Endothelial cell of umbilical vein (primary cell): ENCODE measurements around the gene FHOD1. TPM values are rescaled to one million over a fixed set of nuclear protein-coding genes. Genes with fewer than 3 reads are reported as not detected.

Experiments used
- BruUV-seq: library from RNA; stranded (reverse); fragments of 400-500 nt; replicated peaks from 2 replicates; lab custom pipeline; 2021; lab: Mats Ljungman, UMichigan
- CTCF ChIA-PET: fragments of 300-600, 350-600 bp; sonication (Branson Sonifier 250); formaldehyde crosslinking; loops from one replicate; lab custom pipeline; 2021; ENCODE audit warnings: antibody characterized with exemption, inconsistent platforms; lab: Charles Lee
- POLR2A ChIA-PET: fragments of 300-600, 350-600 bp; sonication (Branson Sonifier 250); formaldehyde crosslinking; loops from one replicate; lab custom pipeline; 2021; ENCODE audit warnings: antibody characterized with exemption, inconsistent platforms; lab: Charles Lee
- DNase-seq: peaks from one replicate; pipeline ENCODE4 v3.0.0-alpha.2; 2011; ENCODE audit warnings: low read depth, low spot score
- FAIRE-seq: peaks from 2 replicates; lab custom pipeline; 2011; peaks lifted over from hg19 to GRCh38; lab: Jason Lieb, UNC
- H2AFZ ChIP-seq: 2 replicates; pipeline ENCODE4 v1.6.0; 2012; ENCODE audit warnings: low read depth, low read length, control low read depth, inconsistent platforms
- H3K27ac ChIP-seq: 2 replicates; pipeline ENCODE4 v1.5.1; 2011; ENCODE audit warnings: low read depth, mild to moderate bottlenecking, control low read depth, low read length, moderate library complexity; ENCODE audit not compliant: insufficient read depth
- H3K27me3 ChIP-seq, 2 experiments: 2 replicates each; pipeline versions ENCODE4 v1.6.0 to v1.6.1; 2011; ENCODE audit warnings: low read length in 2 of 2, mixed read lengths in 1 of 2; ENCODE audit not compliant: control insufficient read depth in 2 of 2, insufficient read depth in 2 of 2
- H3K36me3 ChIP-seq, 2 experiments: 2 replicates in 1 of 2; 3 replicates in 1 of 2; pipeline ENCODE4 v1.5.1; 2011; ENCODE audit warnings: low read length in 2 of 2, mild to moderate bottlenecking in 1 of 2, moderate library complexity in 1 of 2; ENCODE audit not compliant: control insufficient read depth in 2 of 2, insufficient read depth in 2 of 2; ENCODE audit errors: extremely low read depth in 1 of 2
- H3K4me1 ChIP-seq: 3 replicates; pipeline ENCODE4 v1.5.1; 2011; ENCODE audit warnings: mild to moderate bottlenecking, low read length; ENCODE audit not compliant: control insufficient read depth, insufficient read depth; ENCODE audit errors: extremely low read depth
- H3K4me2 ChIP-seq: 2 replicates; pipeline ENCODE4 v1.6.1; 2011; ENCODE audit warnings: low read length, control low read depth, mixed read lengths; ENCODE audit not compliant: insufficient read depth
- H3K4me3 ChIP-seq, 3 experiments: fragments of 200-600 bp in 1 of 3; sonication (generic), shearing (Covaris generic) in 1 of 3; replicated peaks in 1 of 3; 2 replicates each; pipeline ENCODE4 v1.5.1; 2011 to 2016; ENCODE audit warnings: control low read depth in 3 of 3, low read length in 3 of 3, mild to moderate bottlenecking in 2 of 3, inconsistent platforms in 1 of 3, low read depth in 1 of 3, moderate library complexity in 1 of 3; ENCODE audit not compliant: insufficient read depth in 1 of 3
- H3K79me2 ChIP-seq: 2 replicates; pipeline ENCODE4 v1.6.0; 2012; ENCODE audit warnings: low read length, inconsistent platforms; ENCODE audit not compliant: control insufficient read depth, insufficient read depth
- H3K9ac ChIP-seq: replicated peaks from 2 replicates; pipeline ENCODE3; 2011; ENCODE audit warnings: low read length, control low read depth; ENCODE audit not compliant: insufficient read depth; ENCODE audit errors: extremely low read depth
- H3K9me1 ChIP-seq: replicated peaks from 3 replicates; pipeline ENCODE4 v1.6.0; 2011; ENCODE audit warnings: mild to moderate bottlenecking, low read length; ENCODE audit not compliant: control insufficient read depth, insufficient read depth; ENCODE audit errors: extremely low read depth
- H3K9me3 ChIP-seq: replicated peaks from 2 replicates; pipeline ENCODE4 v1.5.1; 2012; ENCODE audit warnings: low read length, inconsistent platforms; ENCODE audit not compliant: control insufficient read depth, insufficient read depth
- H4K20me1 ChIP-seq: replicated peaks from 2 replicates; pipeline ENCODE3; 2011; ENCODE audit warnings: mild to moderate bottlenecking, low read length; ENCODE audit not compliant: control insufficient read depth, insufficient read depth; ENCODE audit errors: extremely low read depth
- CTCF ChIP-seq, 2 donors: IDR thresholded peaks; 1 replicate in 1 of 2; 2 replicates in 1 of 2; pipeline ENCODE4 v1.5.1; 2011; ENCODE audit warnings: low read length in 2 of 2, mild to moderate bottlenecking in 2 of 2, moderate library complexity in 2 of 2, control low read depth in 1 of 2, inconsistent platforms in 1 of 2, low read depth in 1 of 2; ENCODE audit not compliant: insufficient read depth in 1 of 2; ENCODE audit errors: extremely low read depth in 1 of 2
- EZH2 ChIP-seq: IDR thresholded peaks from 2 replicates; pipeline ENCODE4 v1.6.1; 2012; ENCODE audit warnings: borderline replicate concordance, low read depth, mild to moderate bottlenecking, moderate library complexity, low read length, inconsistent platforms; ENCODE audit not compliant: severe bottlenecking
- FOS ChIP-seq: IDR thresholded peaks from 2 replicates; pipeline ENCODE4 v1.6.1; 2011; ENCODE audit warnings: mild to moderate bottlenecking, low read length, moderate library complexity, borderline replicate concordance; ENCODE audit not compliant: insufficient read depth
- GATA2 ChIP-seq: IDR thresholded peaks from 2 replicates; pipeline ENCODE4 v1.7.0; 2011; ENCODE audit warnings: low read depth, mild to moderate bottlenecking, moderate library complexity, mixed read lengths, low read length; ENCODE audit not compliant: insufficient read length, insufficient read depth
- JUN ChIP-seq: IDR thresholded peaks from 2 replicates; pipeline ENCODE4 v1.6.1; 2011; ENCODE audit warnings: borderline replicate concordance, low read depth; ENCODE audit not compliant: insufficient read length, insufficient read depth
- MYC ChIP-seq: IDR thresholded peaks from one replicate; pipeline ENCODE4 v1.6.1; 2011; ENCODE audit warnings: mild to moderate bottlenecking, low read depth, low read length
- POLR2A ChIP-seq: IDR thresholded peaks from 2 replicates; pipeline ENCODE4 v1.6.1; 2012; ENCODE audit warnings: low read depth, mild to moderate bottlenecking, control low read depth, low read length
- POLR2AphosphoS5 ChIP-seq: IDR thresholded peaks from 2 replicates; pipeline ENCODE4 v1.6.1; 2012; ENCODE audit warnings: low read depth, mild to moderate bottlenecking, control low read depth, low read length, moderate library complexity; ENCODE audit not compliant: insufficient read depth
- dilution Hi-C: fragments of 300-500 bp; cut with MboI; formaldehyde crosslinking; loops from one replicate; pipeline ENCODE4 v1.15.0; 2019; ENCODE audit warnings: low sequenced_read_pairs; ENCODE audit not compliant: extremely low pct_ligation_motif_present
- intact Hi-C: fragments of 100-400 bp; cut with micrococcal nuclease; formaldehyde crosslinking; loops from one replicate; pipeline ENCODE4 v1.10.0; 2022
- polyA plus RNA-seq, 4 experiments: library from polyadenylated mRNA; depleted of rRNA in 3 of 4; stranded (reverse) in 3 of 4; unstranded in 1 of 4; fragments of >200 nt; gene quantifications; 2 replicates each; pipeline versions ENCODE4 v1.2.1 to v1.2.3, GENCODE V29; 2011 to 2012; ENCODE audit warnings: missing spikeins in 1 of 4
- total RNA-seq: library from RNA; stranded (reverse); gene quantifications from 2 replicates; pipeline ENCODE4 v1.2.3, GENCODE V29; 2021
- TF ChIP-seq, protein P1 (sequence below): IDR thresholded peaks from 2 replicates; pipeline ENCODE4 v1.6.1; 2011; ENCODE audit not compliant: insufficient read depth, insufficient read length

FHOD1 gene
- total and polyA plus RNA-seq, 2 donors (not counting 3 experiments of a cell fraction or from before 2014, with no cell fraction given), result 63.6 to 124 TPM

DNA sequence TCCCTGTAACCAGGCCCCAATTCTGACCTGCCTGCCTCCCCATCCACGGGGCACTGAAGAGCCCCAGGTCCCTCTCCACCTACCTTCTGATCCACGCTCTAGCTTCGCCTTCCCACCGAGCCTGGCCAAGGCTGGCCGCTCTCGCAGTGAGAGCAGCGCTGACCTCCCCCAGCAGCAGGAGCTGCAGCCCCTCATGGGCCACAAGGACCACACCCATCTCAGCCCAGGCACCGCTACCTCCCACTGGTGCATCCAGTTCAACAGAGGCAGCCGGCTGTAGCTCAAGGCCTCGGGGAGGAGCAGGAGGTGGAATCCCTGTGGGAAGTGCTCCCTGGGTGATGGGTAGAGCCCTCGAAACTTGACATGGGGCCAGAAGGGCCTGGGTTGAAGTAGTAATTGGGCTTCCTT, 23.7 kb upstream of the FHOD1 start:
- BruUV-seq, result no TSS peak
- Histone ChIP-seq H3K9ac (no peak overlapping the region), H3K27me3 (no peaks in the 10 kb centered on the region), H3K9me1 (no peaks in the 10 kb centered on the region), H2AFZ (no peak overlapping the region), H3K4me2 (no peak overlapping the region), H3K4me3 (no peak overlapping the region), H4K20me1 (no peaks in the 10 kb centered on the region), H3K4me1 (peaks cover 23% of the 10 kb centered on the region), H3K27ac (no peak overlapping the region), H3K9me3 (no peaks in the 10 kb centered on the region), H3K79me2 (peaks cover 2% of the 10 kb centered on the region), H3K36me3 (no peaks in the 10 kb centered on the region)
- intact Hi-C loops (no loop called here), dilution Hi-C loops (no loop called here)
- no peak for FAIRE-seq
- TF ChIP-seq, protein P1, sequence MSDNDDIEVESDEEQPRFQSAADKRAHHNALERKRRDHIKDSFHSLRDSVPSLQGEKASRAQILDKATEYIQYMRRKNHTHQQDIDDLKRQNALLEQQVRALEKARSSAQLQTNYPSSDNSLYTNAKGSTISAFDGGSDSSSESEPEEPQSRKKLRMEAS, result no peak
- TF ChIP-seq GATA2 (no peak), CTCF (IDR thresholded peaks at IDR 0.05; ENCODE audit: extremely low read depth in 1 of 2, insufficient read depth in 1 of 2, low read depth in 1 of 2, low read length in 2 of 2) (no peak), EZH2 (no peak), POLR2AphosphoS5 (no peak), MYC (no peak), FOS (no peak), JUN (no peak), POLR2A (no peak)
- POLR2A ChIA-PET, result interaction anchor here (1.9 kb wide), 1 partner anchor 27 kb away, joined by 6 read pairs; no protein-coding TSS in a partner anchor
- DNase-seq, result no peak
- CTCF ChIA-PET, result interaction anchor here (2.2 to 4.5 kb wide), 2 partner anchors 10 to 128 kb away, joined by 9 to 20 read pairs; no protein-coding TSS in a partner anchor
